ENCODE results near the gene ARFGAP1.

ARFGAP1 gene

DNA sequence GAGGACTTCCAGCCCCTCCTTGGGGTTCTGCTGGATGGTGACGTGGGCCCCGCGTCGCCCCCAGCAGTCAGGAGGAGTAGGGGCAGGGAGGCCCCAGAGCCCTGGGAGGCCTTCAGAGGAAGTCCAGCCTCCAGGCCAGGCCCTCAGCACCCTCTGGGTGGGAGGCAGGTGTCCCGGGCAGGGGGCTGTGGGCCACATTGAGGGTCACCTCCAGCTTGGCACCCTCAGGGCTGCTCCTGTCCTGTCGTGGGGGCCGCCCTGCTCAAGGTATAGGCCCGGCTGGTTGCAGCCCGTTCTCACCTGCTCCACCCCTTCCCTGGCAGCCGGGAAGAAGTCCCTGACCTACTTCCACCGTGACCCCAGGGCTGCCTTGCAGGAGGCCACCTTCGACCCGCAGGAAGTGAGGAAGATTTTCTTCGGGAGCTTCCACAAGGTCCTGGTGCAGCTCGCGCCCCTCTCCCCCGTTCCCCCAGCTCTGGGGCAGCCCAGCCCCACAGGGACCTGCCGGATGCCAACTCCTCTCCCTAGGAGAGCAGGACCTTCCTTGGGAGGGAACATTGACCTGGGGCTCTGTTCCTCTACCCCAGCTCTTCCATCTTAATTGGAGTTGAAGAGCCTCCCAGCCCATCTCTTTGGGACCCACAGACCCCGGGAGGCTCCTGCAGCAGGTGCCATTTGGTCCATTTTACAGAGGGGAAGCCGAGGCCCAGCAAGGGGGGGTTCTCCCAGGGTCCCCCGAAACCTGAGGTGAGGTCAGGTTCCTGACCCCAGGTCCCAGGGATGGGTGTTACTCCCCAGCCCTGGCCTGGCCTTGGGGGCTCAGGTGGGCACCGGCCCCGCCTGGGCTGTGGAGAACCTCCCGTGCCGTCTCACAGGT lies 46.8 kb downstream of the ARFGAP1 start:
- no peak for DNase-seq (ENCODE audit: low spot score)

DNA sequence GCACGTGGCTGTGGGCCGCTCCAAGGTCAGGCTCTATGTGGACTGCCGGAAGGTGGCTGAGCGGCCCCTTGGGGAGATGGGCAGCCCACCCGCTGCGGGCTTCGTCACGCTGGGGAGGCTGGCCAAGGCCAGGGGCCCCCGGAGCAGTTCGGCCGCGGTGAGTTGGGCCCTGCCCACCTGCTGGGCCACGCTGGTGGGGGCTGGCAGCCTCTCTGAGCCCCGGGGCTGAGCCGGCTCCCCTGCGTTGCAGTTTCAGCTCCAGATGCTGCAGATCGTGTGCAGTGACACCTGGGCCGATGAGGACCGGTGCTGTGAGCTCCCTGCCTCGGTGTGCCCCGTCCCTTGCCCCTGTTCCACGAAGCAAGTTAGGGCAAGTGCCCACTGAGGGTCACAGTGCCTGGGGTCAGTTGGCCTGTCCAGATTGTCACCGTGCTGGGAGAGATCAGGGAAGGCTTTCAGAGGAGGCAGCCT lies 47.5 kb downstream of the ARFGAP1 start:
- no peak for DNase-seq (ENCODE audit: low spot score)

DNA sequence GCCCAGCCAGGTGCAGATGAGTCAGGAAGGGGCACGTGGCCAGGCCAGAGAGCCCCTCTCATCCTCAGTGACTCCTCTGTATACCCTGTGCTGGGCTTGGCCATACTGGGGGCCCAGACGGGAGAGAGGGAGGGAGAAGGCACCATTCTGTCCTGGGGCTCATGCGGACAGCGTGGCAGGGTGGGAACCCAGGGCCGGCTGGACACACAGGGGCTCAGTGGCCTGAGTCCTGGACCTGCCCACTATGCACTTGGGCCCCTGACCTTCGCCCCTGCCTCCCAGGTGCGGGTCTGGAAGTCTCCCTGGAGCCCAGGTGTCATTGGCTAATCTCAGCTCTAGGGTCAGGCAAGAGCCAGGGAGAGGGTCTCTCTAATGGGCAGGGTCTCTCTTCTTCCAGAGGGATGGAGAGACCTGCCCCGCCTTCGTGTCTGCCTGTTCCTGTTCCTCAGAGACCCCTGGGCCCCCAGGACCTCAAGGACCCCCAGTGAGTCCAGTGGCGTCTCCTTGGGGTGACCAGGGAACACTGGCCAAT lies 48.1 kb downstream of the ARFGAP1 start:
- DNase-seq (ENCODE audit: low spot score): no peak

DNA sequence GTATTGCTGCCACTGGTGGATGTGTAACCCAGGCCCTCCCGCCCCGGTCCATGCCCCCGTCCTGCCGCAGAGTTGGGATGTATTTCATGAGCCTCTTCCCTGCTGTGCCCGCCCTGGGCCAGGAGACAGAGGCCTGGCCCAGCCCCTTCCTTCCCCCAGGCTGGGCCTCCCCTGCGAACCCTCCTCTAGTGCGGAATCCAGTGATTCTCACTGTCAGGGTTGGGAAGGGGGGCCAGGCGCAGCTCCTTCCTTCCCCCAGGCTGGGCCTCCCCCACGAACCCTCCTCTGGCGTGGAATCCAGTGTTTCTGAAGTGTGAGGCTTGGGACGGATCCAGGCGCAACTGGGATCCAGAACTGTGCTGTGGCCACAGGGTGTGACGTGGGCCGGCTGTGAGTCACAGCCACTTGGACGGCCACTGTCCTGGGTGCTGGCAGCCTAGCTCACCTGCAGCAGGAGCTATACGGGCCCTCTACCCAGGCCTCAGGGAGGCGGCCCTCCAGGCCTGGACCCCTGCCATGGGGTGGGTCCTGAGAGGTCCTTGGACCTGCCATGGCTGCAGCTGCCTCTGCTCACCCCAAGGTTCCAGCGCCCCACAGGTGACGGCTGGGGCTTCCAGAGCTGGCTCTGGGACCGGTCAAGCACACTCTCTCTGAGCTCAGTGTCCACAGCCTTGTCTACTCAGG lies 48.7 kb downstream of the ARFGAP1 start:
- no peak for DNase-seq (ENCODE audit: low spot score)

DNA sequence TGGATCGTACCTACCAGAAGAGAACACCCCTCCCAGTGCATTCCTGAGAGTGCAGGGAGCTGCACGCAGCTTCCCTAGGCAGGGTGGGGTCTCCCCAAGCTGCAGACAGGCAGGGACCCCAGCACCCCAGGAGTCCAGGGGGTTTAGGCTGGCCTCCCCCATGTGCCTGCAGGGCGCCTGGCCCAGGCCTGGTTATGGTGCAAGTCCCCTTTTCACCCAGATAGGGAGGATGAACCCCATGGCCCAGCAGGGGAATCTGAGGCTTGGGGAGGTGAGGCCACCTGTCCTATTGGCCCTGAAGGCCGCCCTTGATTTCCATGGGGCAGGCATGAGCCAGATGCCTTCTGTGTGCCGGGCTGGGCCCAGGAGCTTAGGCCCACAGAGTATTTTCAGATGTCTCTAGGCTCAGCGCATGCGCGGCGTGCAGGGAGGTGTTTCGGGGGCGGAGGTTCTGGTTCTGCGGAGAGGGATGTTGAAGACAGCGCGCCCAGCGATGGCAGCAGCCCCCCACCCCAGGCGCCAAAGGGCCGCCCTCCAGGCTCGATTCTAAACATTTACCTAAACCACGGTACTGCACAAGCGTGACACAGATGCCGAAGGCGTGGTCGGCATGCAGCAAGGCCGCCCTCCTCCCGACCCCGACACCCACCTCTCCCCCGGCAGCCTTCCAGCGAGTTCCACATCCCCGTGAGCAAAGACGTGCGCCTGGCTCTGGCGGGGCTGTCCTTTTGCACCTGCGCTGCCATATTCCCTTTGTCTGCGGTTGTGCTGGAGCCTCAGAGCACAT lies 49.7 kb downstream of the ARFGAP1 start:
- no peak for DNase-seq (ENCODE audit: low spot score)

DNA sequence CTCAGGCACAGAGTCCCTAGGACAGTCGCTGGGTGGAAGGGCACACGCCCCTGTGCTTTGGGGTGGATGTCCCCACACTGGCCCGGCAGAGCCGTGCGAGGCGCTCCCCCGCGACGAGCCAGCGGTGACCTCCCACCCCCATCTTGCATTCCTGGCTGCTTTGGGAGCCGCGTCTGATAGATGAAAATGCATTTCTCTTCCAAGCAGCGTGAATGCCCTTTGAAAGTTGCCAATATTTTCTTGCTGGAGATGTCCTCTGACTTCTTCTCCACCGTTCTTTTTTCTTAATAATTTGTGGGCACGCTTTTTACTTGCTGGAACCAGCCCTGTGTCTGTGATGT lies 50.3 kb downstream of the ARFGAP1 start:
- DNase-seq (ENCODE audit: low spot score): no peak

DNA sequence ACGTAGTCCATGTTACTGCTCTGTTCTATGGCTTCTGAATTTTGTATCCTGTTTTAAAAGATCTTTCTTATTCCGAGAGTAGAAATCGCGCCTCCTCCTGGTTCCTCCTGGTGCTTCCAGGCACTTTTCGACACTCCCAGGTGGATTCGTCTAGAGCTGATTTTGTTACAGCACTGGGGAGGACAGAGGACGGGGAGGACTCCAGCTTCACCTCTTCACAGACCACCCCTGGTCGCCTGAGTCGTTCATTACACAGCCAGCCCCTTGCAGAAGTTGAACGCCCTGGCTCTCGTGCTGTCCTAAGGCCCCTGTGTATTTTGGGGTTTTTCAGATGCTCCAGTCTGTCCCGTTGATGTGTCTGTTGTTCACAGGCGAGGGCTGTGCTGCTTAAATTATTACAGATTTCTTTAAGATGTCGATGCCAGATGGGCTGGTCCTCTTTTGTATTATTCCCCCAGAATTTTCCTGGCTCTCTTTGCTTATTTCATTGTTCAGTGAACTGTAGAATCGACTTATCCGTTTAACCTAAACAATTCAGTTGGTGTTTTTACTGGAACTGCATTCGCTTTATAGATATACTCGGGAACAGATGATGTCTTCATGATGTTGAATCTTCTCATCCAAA lies 50.9 kb downstream of the ARFGAP1 start:
- DNase-seq (ENCODE audit: low spot score): no peak

DNA sequence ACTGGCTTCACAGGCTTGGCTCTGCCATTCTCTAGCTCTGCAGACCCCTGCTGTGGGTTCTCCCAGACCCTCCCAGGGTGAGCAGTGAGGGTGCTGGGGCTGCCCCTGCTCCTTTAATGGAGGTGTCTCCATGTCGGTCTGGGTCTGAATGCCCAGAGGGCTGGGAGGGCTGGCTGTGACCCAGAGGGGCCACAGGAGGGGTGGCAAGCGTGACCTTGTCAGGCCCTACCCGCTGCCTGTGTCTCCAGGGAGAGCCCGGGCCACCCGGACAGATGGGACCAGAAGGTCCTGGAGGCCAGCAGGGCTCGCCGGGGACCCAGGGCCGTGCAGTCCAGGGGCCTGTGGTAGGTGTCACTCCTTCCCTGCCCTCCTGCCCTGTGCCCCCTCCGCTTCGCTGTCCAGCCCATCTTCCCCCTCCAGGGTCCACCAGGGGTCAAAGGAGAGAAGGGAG lies 52.4 kb downstream of the ARFGAP1 start:
- DNase-seq (ENCODE audit: low spot score): no peak

DNA sequence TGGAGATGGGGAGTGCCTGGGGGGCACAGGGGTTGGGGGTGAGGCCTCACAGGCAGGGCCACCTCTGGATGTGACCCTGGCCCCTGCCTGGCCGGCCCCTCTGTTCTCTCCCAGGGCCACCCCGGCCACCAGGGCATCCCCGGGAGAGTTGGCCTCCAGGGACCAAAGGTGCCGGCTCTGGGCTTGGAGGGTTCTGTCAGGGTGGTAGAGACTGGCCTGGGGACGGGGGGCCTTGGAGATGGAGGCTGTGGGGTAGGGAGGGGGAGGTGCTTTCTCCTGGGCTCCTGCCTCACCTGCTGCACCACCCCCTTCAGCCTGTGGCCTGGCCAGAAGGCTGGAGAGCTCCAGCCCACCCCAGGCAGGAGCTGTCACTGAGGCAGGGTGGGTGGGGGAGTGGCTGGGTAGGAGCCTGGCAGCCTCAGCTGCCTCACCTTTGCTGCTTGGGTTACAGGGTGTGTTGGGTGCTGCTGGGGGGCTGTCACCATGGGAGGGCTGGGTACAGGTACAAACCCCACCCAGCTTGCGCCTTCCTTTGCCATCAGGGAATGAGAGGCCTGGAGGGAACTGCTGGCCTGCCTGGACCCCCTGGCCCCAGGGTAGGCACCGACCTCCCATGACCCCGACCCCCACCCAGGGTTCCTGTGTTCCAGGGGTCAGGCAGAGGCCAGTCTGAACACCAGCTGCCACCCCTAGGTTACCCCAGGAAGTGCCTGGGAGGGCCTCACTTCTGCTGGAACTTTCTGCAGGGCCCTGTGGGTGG lies 53.1 kb downstream of the ARFGAP1 start:
- no peak for DNase-seq (ENCODE audit: low spot score)

DNA sequence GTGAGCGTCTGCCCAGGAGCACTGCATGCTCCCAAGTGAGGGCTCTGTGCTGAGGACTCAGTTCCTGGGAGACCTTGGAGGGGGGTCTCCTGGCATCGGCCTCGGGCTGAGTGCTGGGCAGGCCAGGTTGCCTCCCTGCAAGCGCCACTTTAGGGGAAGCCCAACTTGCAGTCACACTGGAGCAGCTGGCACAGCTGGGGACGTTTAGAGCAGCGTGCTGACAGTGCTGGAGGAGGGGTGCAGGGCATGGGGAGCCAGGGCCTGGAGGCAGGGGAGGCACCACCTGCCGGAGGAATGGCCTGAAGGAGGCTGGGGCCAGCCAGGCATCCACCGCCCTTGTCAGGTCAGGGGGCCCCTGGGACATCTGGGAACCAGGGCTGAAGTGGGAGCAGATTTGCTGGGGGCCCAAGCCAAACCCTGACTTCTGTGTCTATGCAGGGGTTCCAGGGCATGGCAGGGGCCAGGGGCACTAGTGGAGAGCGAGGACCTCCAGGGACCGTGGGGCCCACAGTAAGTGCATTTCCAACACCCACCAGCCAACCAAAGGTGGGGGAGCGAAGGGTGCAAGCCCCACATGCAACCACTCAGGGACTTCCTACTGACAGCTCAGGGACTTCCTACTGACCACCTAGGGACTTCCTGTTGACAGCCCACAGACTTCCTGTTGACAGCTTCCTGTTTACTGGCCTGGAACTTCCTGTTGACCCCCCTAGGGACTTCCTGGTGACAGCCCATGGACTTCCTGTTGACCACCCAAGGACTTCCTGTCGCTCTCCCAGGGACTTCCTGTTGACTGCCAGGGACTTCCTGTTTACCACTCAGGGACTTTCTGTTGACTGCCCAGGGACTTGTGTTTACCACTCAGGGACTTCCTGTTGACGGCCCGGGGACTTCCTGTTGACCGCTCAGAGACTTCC lies 54.0 kb downstream of the ARFGAP1 start:
- no peak for DNase-seq (ENCODE audit: low spot score)

DNA sequence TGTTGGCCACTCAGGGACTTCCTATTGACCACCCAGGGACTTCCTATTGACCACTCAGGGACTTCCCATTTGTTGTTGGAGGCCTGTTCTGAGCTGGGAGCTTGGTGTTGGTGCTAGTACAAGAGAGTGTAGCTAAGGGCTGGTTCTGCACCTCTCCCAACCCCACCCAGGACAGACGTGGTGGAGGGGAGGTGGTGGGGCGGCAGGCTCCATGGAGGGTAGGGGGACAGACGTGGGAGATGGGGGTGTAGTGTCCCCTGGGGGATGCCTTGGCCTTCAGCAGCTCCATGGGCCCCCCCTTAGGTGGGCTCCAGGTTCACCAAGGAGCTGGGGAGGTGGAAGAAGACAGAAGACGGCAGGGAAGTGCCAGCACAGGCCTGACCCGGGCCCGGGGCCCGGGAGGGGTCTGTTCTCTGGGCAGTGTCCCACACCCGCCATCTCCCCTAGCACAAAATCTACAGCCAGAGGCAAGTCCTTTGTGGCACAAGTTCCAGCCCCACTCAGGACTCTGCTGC lies 54.7 kb downstream of the ARFGAP1 start:
- no peak for DNase-seq (ENCODE audit: low spot score)

DNA sequence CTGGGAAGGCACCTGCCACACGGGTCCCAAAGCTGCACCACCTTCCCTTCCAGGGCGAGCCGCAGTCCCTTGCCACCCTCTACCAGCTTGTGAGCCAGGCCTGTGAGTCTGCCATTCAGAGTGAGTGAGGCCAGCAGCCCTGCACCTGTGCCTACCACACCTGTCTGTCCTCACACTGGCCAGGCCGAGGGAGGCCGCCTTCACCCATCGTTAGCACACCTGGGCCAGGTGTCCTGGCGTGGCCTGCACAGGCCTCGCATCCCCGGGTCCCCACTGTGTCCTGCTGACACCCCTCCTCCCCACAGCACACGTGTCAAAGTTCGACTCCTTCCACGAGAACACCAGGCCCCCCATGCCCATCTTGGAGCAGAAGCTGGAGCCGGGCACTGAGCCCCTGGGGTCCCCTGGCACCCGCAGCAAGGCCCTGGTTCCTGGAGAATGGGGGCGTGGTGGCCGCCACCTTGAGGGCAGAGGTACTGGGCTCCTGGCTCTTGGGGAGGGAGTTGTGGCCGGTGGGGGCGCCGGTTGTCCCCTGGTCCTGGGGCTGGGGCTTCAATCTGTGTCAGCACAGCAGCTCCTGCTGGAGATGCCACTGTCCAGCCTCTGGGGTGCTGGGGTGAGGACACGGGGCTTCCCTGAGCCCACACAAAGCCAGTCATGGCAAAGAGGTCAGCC lies 55.5 kb downstream of the ARFGAP1 start:
- DNase-seq (ENCODE audit: low spot score): no peak

DNA sequence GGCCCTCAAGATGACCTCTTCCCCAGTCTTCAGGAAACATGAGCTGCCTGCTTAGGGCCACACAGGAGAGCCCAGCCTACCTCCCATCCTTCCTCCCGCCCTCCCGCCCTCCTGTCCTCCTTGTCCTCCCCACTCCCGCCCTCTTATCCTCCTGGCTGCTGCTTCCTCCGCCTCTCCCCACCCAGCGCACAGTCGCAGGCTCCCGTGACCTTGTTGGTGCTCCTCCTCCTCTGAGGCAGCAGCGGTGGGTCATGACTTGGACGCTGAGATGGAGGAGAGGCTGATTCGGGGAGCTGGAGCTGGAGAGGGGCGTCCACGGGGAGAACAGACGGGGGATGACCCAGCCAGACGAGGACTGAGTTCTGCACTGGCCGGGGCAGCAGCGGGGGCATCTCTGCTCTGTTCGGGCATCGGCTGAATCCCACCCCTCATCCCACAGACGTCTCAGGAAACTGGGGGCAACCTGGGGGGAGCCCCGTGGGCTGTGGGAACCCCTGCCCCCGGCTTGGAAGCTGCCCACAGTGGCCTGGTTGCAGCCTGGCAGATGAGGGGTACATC lies 56.2 kb downstream of the ARFGAP1 start:
- no peak for DNase-seq (ENCODE audit: low spot score)

DNA sequence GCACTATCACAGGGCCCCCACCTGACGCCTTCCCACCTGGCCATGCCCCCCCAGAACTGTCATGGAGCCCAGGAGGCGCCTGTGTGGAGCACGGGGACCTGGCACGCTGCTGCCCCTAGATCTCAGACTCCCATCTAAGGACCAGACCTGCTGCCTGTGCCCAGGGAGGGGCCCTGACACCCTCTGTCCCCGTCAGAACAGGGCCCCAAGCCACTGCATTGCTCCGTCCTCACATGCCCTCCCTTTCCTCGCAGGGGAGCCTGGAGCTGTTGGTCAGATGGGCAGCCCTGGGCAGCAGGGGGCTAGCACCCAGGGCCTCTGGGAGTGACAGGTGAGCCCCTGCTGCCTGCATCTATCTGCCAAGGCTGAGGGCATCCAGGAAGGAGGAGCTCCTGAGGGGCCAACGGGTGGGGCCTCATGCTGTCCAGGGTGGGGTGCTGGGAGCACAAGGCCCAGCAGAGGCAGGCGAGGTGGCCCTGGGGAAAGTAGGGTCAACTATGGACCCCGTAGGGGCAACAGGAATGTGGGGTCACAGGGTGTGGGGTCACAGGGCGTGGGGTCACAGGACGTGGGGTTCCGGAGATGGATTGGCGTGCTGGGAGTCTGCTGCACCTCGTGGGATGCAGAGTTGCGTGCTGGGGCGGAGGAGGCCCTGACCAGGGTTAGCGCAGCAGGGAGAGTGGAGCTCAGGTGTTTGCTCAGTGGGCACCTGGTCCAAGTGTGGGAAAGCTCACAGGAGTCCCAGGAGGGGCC lies 56.9 kb downstream of the ARFGAP1 start:
- no peak for DNase-seq (ENCODE audit: low spot score)

DNA sequence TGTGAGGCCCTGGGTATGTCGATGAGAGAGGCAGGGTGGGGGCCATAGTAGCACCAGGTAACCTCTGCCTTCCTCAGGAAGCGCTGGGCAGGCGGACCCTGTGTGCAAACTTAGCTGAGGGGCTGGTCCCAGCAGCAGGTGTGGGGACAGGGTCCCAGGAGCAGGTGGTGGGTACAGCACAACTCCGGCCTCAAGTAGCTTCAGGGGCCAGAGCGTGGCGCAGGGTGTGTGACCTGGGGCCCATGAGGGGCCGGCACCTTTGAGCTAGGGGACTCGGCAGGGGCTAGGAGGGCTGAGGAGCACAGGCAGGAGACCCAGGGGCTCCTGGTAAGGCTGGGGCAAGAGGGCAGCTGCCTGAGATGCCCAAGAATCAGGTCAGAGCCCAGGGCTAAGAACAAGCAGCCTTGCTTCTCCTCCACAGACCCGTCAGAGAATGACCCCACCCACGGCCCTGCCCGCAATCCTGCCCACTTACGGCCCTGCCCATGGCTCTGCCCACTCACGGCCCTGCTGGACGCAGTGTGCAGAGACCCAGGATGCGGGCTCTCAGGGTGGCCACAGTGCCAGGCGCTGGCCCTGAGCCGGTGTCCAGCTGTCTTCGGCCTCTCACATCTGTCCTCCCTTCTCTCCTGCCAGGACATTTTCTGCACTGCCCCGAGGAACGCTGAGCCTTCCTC lies 57.6 kb downstream of the ARFGAP1 start:
- no peak for DNase-seq (ENCODE audit: low spot score)

DNA sequence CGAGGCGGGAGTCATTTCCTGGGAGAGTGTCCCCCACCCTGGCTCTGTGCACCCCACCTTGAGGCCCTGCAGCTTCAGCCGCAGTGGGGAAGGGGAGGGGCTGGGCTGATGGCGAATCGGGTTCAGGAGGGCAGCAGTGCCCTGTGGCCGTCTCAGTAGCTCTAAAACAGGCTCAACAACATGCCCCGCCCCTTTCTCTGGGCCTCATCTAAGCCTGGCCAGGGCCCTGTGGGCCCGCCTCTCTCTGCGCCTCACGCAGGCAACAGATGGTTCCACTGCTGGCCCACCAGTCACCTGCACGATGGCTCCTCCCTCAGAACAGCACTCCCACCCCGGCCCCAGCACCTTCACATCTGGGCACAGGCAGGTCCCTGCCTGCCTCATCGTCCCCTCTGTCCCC lies 58.3 kb downstream of the ARFGAP1 start:
- no peak for DNase-seq (ENCODE audit: low spot score)

DNA sequence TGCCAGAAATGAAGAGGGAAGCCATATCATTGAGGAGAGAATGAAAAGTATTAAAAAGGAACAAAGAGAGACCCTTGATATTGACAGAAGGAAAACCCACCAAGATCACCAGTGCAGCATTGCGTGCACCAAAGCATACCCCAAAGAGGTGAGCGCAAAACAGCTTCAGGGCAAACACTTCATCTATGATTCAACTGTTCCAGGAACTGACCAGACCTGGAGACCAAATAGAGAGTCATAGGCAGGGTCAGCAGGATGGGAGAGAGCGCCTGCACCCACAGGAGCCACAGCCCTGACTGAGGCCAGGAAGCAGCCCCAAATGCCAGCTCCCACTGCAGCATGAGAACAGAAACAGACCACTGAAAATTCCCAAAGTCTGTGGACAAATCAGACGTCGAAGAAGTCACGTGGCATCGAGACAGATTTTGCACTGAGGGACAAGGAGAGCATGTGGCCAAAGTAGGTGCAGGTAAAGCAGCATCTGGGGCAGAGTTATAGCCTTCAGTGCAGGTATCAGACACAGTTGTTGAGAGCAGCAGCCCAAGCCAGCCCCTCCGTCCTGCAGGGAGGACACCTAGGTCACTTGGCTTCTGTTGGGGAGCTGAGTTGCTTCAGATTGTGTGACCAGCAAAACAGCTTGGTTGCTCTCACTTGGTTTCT lies 59.3 kb downstream of the ARFGAP1 start:
- no peak for DNase-seq (ENCODE audit: low spot score)

All from CD4-positive, alpha-beta T cell treated with Interleukin-6 at 100 ng/mL for 8 hours (primary cell).